ENCODE results near the gene NFE2L2. TPM values are rescaled to one million over a fixed set of nuclear protein-coding genes. Genes with fewer than 3 reads are reported as not detected.

The NFE2L2 gene
- total and polyA plus RNA-seq, 2 experiments from 2014 or later, result 35.0 to 39.1 TPM

DNA sequence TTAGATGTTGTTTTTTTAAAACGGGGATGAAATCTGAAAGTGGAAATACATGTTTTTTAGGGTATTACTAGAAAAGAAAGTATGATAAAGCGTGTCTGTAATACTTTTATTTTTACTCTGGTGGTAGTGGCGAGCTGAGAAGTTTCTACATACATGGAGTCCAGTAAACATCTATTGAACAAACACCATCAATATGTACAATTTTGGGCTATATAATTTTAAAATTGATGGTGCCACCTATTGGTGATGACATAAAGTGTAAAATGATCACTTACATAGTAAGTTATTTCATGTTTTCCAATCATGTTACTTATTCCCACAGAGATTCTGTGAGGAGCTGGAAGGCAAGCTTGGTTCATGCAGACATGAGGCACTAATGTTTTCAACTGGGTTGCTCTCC is 31.5 kb upstream of the NFE2L2 start:
- no peak overlapping the region for H3K4me2 ChIP-seq
- H3K4me1 Mint-ChIP-seq, result no peaks in the 10 kb centered on the region

DNA sequence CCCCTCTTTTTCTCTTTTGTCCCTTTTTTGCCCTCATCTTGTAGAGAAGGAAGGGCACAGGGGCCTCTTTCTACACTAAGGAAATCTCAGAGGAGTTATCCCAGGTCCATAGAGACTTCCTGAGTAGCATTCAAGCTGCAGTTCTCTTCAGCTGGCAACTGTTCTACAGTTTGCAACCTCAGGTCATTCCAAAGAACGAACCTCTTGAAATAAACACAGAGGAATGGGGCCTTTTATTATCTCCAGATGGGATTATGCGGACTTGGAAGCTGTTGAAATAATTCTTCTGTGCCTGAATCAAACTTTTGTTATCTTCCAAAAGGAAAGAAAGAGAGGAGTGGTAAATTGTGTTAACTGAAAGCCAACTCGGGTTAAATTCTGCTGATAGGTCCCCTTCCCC is 31.0 kb upstream of the NFE2L2 start:
- no peak overlapping the region for H3K4me2 ChIP-seq

More for the DNA sequence above, 31.5 kb upstream of the NFE2L2 start:
- H4K20me1 ChIP-seq (replicated peaks; ENCODE audit: insufficient read depth), result no peaks in the 10 kb centered on the region; the same call in 1 of the 2 replicates
- H2AFZ ChIP-seq, result no peak overlapping the region
- DNase-seq (ENCODE audit: low spot score) (no peak), ATAC-seq (no peak)
- H3K36me3 Mint-ChIP-seq (ENCODE audit: low read depth), result no peaks in the 10 kb centered on the region
- TF ChIP-seq ZNF331 (CRISPR knock-in tag; IDR thresholded peaks at IDR 0.05; ENCODE audit: low read depth) (no peak), NANOG (IDR thresholded peaks at IDR 0.05; ENCODE audit: borderline replicate concordance) (no peak)
- TF ChIP-seq, protein P1, sequence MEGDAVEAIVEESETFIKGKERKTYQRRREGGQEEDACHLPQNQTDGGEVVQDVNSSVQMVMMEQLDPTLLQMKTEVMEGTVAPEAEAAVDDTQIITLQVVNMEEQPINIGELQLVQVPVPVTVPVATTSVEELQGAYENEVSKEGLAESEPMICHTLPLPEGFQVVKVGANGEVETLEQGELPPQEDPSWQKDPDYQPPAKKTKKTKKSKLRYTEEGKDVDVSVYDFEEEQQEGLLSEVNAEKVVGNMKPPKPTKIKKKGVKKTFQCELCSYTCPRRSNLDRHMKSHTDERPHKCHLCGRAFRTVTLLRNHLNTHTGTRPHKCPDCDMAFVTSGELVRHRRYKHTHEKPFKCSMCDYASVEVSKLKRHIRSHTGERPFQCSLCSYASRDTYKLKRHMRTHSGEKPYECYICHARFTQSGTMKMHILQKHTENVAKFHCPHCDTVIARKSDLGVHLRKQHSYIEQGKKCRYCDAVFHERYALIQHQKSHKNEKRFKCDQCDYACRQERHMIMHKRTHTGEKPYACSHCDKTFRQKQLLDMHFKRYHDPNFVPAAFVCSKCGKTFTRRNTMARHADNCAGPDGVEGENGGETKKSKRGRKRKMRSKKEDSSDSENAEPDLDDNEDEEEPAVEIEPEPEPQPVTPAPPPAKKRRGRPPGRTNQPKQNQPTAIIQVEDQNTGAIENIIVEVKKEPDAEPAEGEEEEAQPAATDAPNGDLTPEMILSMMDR (conservative IDR thresholded peaks at IDR 0.05; ENCODE audit: low read depth in 2 of 2), result peak in 1 of 2 experiments; percentile 44; a peak in 3 of 4 replicates
- H3K4me1 ChIP-seq (ENCODE audit: insufficient read depth), result no peaks in the 10 kb centered on the region
- H3K4me3 ChIP-seq, result no peak overlapping the region
- H3K9me2 ChIP-seq (ENCODE audit: insufficient read depth), result no peaks in the 10 kb centered on the region
- H3F3A ChIP-seq (replicated peaks; ENCODE audit: low read depth), result no peaks in the 10 kb centered on the region
- H3K27me3 Mint-ChIP-seq (ENCODE audit: insufficient read depth, low read depth, poor library complexity), result peaks cover 4% of the 10 kb centered on the region
- H3K4me3 Mint-ChIP-seq, result no peak overlapping the region
- no peak overlapping the region for H3K27ac ChIP-seq (ENCODE audit: low read depth)
- H3K79me2 ChIP-seq (replicated peaks; ENCODE audit: insufficient read depth), result no peaks in the 10 kb centered on the region
- H3K27ac Mint-ChIP-seq, result no peak overlapping the region
- H3K27me3 ChIP-seq (ENCODE audit: insufficient read depth), result no peaks in the 10 kb centered on the region
- H3K9me3 Mint-ChIP-seq, result no peaks in the 10 kb centered on the region
- H3K36me3 ChIP-seq (ENCODE audit: insufficient read depth), result no peaks in the 10 kb centered on the region

More for the DNA sequence above, 31.0 kb upstream of the NFE2L2 start:
- DNase-seq (ENCODE audit: low spot score), result no peak
- no peaks in the 10 kb centered on the region for H3K36me3 Mint-ChIP-seq (ENCODE audit: low read depth)
- no peaks in the 10 kb centered on the region for H3K36me3 ChIP-seq (ENCODE audit: insufficient read depth)
- no peak for ATAC-seq
- H3K4me1 ChIP-seq (ENCODE audit: insufficient read depth), result no peaks in the 10 kb centered on the region
- H2AFZ ChIP-seq, result no peak overlapping the region
- H3K4me3 ChIP-seq, result no peak overlapping the region
- no peak overlapping the region for H3K27ac ChIP-seq (ENCODE audit: low read depth)
- TF ChIP-seq NANOG (IDR thresholded peaks at IDR 0.05; ENCODE audit: borderline replicate concordance) (no peak), STAT1 (IDR thresholded peaks at IDR 0.05; ENCODE audit: unreplicated experiment) (no peak)
- TF ChIP-seq, protein P2, sequence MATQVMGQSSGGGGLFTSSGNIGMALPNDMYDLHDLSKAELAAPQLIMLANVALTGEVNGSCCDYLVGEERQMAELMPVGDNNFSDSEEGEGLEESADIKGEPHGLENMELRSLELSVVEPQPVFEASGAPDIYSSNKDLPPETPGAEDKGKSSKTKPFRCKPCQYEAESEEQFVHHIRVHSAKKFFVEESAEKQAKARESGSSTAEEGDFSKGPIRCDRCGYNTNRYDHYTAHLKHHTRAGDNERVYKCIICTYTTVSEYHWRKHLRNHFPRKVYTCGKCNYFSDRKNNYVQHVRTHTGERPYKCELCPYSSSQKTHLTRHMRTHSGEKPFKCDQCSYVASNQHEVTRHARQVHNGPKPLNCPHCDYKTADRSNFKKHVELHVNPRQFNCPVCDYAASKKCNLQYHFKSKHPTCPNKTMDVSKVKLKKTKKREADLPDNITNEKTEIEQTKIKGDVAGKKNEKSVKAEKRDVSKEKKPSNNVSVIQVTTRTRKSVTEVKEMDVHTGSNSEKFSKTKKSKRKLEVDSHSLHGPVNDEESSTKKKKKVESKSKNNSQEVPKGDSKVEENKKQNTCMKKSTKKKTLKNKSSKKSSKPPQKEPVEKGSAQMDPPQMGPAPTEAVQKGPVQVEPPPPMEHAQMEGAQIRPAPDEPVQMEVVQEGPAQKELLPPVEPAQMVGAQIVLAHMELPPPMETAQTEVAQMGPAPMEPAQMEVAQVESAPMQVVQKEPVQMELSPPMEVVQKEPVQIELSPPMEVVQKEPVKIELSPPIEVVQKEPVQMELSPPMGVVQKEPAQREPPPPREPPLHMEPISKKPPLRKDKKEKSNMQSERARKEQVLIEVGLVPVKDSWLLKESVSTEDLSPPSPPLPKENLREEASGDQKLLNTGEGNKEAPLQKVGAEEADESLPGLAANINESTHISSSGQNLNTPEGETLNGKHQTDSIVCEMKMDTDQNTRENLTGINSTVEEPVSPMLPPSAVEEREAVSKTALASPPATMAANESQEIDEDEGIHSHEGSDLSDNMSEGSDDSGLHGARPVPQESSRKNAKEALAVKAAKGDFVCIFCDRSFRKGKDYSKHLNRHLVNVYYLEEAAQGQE (IDR thresholded peaks at IDR 0.05; ENCODE audit: unreplicated experiment), result no peak
- TF ChIP-seq, protein P3, sequence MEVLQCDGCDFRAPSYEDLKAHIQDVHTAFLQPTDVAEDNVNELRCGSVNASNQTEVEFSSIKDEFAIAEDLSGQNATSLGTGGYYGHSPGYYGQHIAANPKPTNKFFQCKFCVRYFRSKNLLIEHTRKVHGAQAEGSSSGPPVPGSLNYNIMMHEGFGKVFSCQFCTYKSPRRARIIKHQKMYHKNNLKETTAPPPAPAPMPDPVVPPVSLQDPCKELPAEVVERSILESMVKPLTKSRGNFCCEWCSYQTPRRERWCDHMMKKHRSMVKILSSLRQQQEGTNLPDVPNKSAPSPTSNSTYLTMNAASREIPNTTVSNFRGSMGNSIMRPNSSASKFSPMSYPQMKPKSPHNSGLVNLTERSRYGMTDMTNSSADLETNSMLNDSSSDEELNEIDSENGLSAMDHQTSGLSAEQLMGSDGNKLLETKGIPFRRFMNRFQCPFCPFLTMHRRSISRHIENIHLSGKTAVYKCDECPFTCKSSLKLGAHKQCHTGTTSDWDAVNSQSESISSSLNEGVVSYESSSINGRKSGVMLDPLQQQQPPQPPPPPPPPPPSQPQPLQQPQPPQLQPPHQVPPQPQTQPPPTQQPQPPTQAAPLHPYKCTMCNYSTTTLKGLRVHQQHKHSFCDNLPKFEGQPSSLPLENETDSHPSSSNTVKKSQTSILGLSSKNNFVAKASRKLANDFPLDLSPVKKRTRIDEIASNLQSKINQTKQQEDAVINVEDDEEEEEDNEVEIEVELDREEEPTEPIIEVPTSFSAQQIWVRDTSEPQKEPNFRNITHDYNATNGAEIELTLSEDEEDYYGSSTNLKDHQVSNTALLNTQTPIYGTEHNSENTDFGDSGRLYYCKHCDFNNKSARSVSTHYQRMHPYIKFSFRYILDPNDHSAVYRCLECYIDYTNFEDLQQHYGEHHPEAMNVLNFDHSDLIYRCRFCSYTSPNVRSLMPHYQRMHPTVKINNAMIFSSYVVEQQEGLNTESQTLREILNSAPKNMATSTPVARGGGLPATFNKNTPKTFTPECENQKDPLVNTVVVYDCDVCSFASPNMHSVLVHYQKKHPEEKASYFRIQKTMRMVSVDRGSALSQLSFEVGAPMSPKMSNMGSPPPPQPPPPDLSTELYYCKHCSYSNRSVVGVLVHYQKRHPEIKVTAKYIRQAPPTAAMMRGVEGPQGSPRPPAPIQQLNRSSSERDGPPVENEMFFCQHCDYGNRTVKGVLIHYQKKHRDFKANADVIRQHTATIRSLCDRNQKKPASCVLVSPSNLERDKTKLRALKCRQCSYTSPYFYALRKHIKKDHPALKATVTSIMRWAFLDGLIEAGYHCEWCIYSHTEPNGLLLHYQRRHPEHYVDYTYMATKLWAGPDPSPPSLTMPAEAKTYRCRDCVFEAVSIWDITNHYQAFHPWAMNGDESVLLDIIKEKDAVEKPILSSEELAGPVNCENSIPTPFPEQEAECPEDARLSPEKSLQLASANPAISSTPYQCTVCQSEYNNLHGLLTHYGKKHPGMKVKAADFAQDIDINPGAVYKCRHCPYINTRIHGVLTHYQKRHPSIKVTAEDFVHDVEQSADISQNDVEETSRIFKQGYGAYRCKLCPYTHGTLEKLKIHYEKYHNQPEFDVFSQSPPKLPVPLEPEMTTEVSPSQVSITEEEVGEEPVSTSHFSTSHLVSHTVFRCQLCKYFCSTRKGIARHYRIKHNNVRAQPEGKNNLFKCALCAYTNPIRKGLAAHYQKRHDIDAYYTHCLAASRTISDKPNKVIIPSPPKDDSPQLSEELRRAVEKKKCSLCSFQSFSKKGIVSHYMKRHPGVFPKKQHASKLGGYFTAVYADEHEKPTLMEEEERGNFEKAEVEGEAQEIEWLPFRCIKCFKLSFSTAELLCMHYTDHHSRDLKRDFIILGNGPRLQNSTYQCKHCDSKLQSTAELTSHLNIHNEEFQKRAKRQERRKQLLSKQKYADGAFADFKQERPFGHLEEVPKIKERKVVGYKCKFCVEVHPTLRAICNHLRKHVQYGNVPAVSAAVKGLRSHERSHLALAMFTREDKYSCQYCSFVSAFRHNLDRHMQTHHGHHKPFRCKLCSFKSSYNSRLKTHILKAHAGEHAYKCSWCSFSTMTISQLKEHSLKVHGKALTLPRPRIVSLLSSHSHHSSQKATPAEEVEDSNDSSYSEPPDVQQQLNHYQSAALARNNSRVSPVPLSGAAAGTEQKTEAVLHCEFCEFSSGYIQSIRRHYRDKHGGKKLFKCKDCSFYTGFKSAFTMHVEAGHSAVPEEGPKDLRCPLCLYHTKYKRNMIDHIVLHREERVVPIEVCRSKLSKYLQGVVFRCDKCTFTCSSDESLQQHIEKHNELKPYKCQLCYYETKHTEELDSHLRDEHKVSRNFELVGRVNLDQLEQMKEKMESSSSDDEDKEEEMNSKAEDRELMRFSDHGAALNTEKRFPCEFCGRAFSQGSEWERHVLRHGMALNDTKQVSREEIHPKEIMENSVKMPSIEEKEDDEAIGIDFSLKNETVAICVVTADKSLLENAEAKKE (CRISPR knock-in tag; IDR thresholded peaks at IDR 0.05), result no peak
- no peaks in the 10 kb centered on the region; the same call in 1 of the 2 replicates for H4K20me1 ChIP-seq (replicated peaks; ENCODE audit: insufficient read depth)
- H3K27ac Mint-ChIP-seq, result no peak overlapping the region
- H3K79me2 ChIP-seq (replicated peaks; ENCODE audit: insufficient read depth), result no peaks in the 10 kb centered on the region
- H3K27me3 Mint-ChIP-seq (ENCODE audit: insufficient read depth, low read depth, poor library complexity), result peaks cover 4% of the 10 kb centered on the region
- H3K9me2 ChIP-seq (ENCODE audit: insufficient read depth), result no peaks in the 10 kb centered on the region
- no peaks in the 10 kb centered on the region for H3K4me1 Mint-ChIP-seq
- no peak overlapping the region for H3K4me3 Mint-ChIP-seq
- H3F3A ChIP-seq (replicated peaks; ENCODE audit: low read depth), result no peaks in the 10 kb centered on the region
- no peaks in the 10 kb centered on the region for H3K9me3 Mint-ChIP-seq
- no peaks in the 10 kb centered on the region for H3K27me3 ChIP-seq (ENCODE audit: insufficient read depth)

Data from GM23338 (cell line).